ENCODE measurements around the gene TEAD3.

- TF ChIP-seq CTCF (IDR thresholded peaks at IDR 0.05; ENCODE audit: low read depth, low read length, missing input control) (no peak), REST (IDR thresholded peaks at IDR 0.05) (no peak), YY1 (IDR thresholded peaks at IDR 0.05) (peak; percentile 18), SP1 (IDR thresholded peaks at IDR 0.05) (peak; percentile 22)
Measured at GRCh38 chr6:35452183-35453090, 44.4 kb downstream of the TEAD3 start, which contains the start of gene FANCE.

Measured in liver (tissue), 3 donors.